IPS DF 4.7 (cell line): ENCODE results near the gene ZNF507.
A peak's percentile ranks its signal among the peaks of the same experiment; 100 is the strongest.

ENCODE experiments used
- DNase-seq: peaks from one replicate; pipeline ENCODE4 v3.0.0-alpha.2; 2013; ENCODE audit warnings: low spot score; ENCODE audit errors: extremely low read depth

The ZNF507 gene

GRCh38 chr19:32345261-32346207, at the start of gene ZNF507:
ZNF507 (plus strand) TSS chr19:32345610; CDS start chr19:32352831, 7,221 bp downstream.
- no peak for DNase-seq

GRCh38 chr19:32296694-32297093, 48.7 kb upstream of the ZNF507 start:
- no peak for DNase-seq

GRCh38 chr19:32302778-32303177, 42.6 kb upstream of the ZNF507 start:
- no peak for DNase-seq

- DNase-seq = no peak
Measured at GRCh38 chr19:32303193-32303592, 42.2 kb upstream of the ZNF507 start.

GRCh38 chr19:32307591-32307990, 37.8 kb upstream of the ZNF507 start:
- no peak for DNase-seq

- no peak for DNase-seq
Measured at GRCh38 chr19:32308431-32309077, 36.9 kb upstream of the ZNF507 start.

GRCh38 chr19:32309711-32310390, 35.6 kb upstream of the ZNF507 start:
- no peak for DNase-seq

GRCh38 chr19:32311371-32311770, 34.0 kb upstream of the ZNF507 start:
- DNase-seq = no peak

- no peak for DNase-seq
Measured at GRCh38 chr19:32313569-32314265, 31.7 kb upstream of the ZNF507 start.

GRCh38 chr19:32316034-32316433, 29.4 kb upstream of the ZNF507 start:
- DNase-seq = no peak

GRCh38 chr19:32317086-32317485, 28.3 kb upstream of the ZNF507 start:
- no peak for DNase-seq

GRCh38 chr19:32318884-32319520, 26.4 kb upstream of the ZNF507 start:
- peak; percentile 62 for DNase-seq

GRCh38 chr19:32322541-32322940, 22.9 kb upstream of the ZNF507 start:
- DNase-seq = no peak

GRCh38 chr19:32324631-32325285, 20.7 kb upstream of the ZNF507 start:
- no peak for DNase-seq

- no peak for DNase-seq
Measured at GRCh38 chr19:32330213-32330857, 15.1 kb upstream of the ZNF507 start.

GRCh38 chr19:32333227-32333626, 12.2 kb upstream of the ZNF507 start:
- no peak for DNase-seq

- DNase-seq = no peak
Measured at GRCh38 chr19:32336259-32337083, 8.9 kb upstream of the ZNF507 start.

GRCh38 chr19:32337084-32337808, 8.2 kb upstream of the ZNF507 start:
- DNase-seq = no peak
